ENCODE measurements around the gene LYSMD2.

DNA sequence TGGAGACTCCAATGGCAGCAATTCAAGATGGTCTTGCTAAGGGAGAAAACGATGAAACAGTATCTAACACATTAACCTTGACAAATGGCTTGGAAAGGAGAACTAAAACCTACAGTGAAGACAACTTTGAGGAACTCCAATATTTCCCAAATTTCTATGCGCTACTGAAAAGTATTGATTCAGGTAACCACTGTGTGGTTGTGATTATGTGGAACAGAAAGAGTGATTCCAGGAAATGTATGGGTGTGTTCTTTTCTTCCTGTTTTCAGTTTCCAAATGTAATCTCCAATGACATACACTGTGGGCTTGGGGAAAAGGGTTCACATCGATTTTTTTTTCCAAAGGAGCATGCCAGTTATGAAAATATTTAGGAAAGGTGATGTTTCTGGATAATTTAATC is 45.3 kb downstream of the LYSMD2 start:
- TF ChIP-seq, protein P1, sequence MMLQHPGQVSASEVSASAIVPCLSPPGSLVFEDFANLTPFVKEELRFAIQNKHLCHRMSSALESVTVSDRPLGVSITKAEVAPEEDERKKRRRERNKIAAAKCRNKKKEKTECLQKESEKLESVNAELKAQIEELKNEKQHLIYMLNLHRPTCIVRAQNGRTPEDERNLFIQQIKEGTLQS (IDR thresholded peaks at IDR 0.05; ENCODE audit: insufficient read depth, low read depth, low read length) = no peak
- TF ChIP-seq SIX5 (IDR thresholded peaks at IDR 0.05; ENCODE audit: low read depth, low read length) (no peak), GABPA (IDR thresholded peaks at IDR 0.05; ENCODE audit: borderline replicate concordance, insufficient read depth, low read length) (no peak), POLR2A (IDR thresholded peaks at IDR 0.05; ENCODE audit: control extremely low read depth in 1 of 2, low read depth in 2 of 2, low read length in 2 of 2) (no peak)
- TF ChIP-seq, protein P2, sequence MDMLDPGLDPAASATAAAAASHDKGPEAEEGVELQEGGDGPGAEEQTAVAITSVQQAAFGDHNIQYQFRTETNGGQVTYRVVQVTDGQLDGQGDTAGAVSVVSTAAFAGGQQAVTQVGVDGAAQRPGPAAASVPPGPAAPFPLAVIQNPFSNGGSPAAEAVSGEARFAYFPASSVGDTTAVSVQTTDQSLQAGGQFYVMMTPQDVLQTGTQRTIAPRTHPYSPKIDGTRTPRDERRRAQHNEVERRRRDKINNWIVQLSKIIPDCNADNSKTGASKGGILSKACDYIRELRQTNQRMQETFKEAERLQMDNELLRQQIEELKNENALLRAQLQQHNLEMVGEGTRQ (IDR thresholded peaks at IDR 0.05; ENCODE audit: low read length) = no peak
- TF ChIP-seq, protein P3, sequence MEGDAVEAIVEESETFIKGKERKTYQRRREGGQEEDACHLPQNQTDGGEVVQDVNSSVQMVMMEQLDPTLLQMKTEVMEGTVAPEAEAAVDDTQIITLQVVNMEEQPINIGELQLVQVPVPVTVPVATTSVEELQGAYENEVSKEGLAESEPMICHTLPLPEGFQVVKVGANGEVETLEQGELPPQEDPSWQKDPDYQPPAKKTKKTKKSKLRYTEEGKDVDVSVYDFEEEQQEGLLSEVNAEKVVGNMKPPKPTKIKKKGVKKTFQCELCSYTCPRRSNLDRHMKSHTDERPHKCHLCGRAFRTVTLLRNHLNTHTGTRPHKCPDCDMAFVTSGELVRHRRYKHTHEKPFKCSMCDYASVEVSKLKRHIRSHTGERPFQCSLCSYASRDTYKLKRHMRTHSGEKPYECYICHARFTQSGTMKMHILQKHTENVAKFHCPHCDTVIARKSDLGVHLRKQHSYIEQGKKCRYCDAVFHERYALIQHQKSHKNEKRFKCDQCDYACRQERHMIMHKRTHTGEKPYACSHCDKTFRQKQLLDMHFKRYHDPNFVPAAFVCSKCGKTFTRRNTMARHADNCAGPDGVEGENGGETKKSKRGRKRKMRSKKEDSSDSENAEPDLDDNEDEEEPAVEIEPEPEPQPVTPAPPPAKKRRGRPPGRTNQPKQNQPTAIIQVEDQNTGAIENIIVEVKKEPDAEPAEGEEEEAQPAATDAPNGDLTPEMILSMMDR (IDR thresholded peaks at IDR 0.05; ENCODE audit: control extremely low read depth in 1 of 3, insufficient read depth in 1 of 3, low read depth in 1 of 3, low read length in 3 of 3) = no peak

Measured in H1 (cell line).